ENCODE data around the gene TC2N.
"Not testable (repeated sequence)": the region's sequence is repeated elsewhere in the genome, so short reads cannot be mapped to it uniquely, and the experiment has no call there.

Gene TC2N

GRCh38 chr14:91814317-91814716 is 53.0 kb downstream of the TC2N start:
- Histone ChIP-seq H3K27ac (no peak overlapping the region), H3K4me1 (peaks cover 0 to 9% (median 0%) of the 10 kb centered on the region in 4 donors), H3K4me3 (no peak overlapping the region), H3K27me3 (no peaks in the 10 kb centered on the region), H3K36me3 (peaks cover 22 to 29% (median 25%) of the 10 kb centered on the region in 3 donors), H3K9me3 (no peaks in the 10 kb centered on the region)
- intact Hi-C loops (cut with DNase I; ENCODE audit: low total_unique reads) = no loop called here
- TF ChIP-seq CTCF (IDR thresholded peaks at IDR 0.05) = no peak
- DNase-seq = no peak

GRCh38 chr14:91810699-91811098 is 56.6 kb downstream of the TC2N start:
- Histone ChIP-seq H3K36me3 (peaks cover 54 to 61% (median 58%) of the 10 kb centered on the region in 3 donors), H3K27me3 (no peaks in the 10 kb centered on the region), H3K4me1 (peaks cover 0 to 9% (median 0%) of the 10 kb centered on the region in 4 donors), H3K27ac (no peak overlapping the region), H3K4me3 (no peak overlapping the region), H3K9me3 (peaks cover 0 to 16% (median 6%) of the 10 kb centered on the region in 3 donors)
- DNase-seq = no peak
- intact Hi-C loops (cut with DNase I; ENCODE audit: low total_unique reads) = no loop called here
- TF ChIP-seq CTCF (IDR thresholded peaks at IDR 0.05) = no peak

DNA sequence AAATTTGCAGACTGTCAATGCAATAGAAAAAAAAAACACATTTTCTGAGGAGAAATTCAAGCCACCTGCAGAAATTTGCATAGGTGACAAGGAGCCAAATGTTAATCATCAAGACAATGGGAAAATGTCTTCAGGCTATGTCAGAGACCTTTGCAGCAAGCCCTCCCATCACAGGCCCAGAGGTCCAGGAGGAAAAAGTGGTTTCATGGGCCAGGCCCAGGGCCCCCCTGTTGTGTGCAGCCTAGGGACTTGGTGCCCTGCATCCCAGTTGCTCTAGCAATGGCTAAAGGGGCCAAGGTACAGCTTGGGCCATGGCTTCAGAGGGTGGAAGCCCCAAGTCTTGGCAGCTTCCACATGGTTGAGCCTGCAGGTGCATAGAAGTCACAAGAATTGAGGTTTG is 60.6 kb downstream of the TC2N start:
- intact Hi-C loops (cut with DNase I; ENCODE audit: low total_unique reads) = no loop called here
- no peak for DNase-seq
- no peak overlapping the region for H3K27ac ChIP-seq
- H3K4me3 ChIP-seq = no peak overlapping the region
- no peaks in the 10 kb centered on the region for H3K4me1 ChIP-seq
- H3K9me3 ChIP-seq = peaks cover 0 to 21% (median 7%) of the 10 kb centered on the region in 3 donors
- H3K27me3 ChIP-seq = no peaks in the 10 kb centered on the region
- peaks cover 60 to 63% (median 62%) of the 10 kb centered on the region in 3 donors for H3K36me3 ChIP-seq
- no peak for TF ChIP-seq CTCF (IDR thresholded peaks at IDR 0.05)

DNA sequence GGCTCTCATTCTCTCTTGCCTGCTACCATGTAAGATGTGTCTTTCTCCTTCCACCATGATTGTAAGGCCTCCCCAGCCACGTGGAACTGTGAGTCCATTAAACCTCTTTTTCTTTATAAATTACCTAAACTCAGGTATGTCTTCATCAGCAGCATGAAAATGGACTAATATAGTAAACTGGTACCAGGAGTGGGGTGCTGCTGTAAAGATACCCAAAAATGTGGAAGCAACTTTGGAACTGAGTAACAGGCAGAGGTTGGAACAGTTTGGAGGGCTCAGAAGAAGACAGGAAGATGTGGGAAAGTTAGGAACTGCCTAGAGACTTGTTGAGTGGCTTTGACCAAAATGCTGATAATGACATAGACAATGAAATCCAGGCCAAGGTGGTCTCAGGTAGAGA is 61.2 kb downstream of the TC2N start:
- H3K4me1 ChIP-seq; intact Hi-C loops (cut with DNase I; ENCODE audit: low total_unique reads); H3K27ac ChIP-seq; H3K27me3 ChIP-seq; H3K4me3 ChIP-seq; DNase-seq: not testable (repeated sequence)
- H3K36me3 ChIP-seq = peaks cover 54 to 61% (median 60%) of the 10 kb centered on the region in 3 donors
- H3K9me3 ChIP-seq = peaks cover 0 to 21% (median 7%) of the 10 kb centered on the region in 3 donors

DNA sequence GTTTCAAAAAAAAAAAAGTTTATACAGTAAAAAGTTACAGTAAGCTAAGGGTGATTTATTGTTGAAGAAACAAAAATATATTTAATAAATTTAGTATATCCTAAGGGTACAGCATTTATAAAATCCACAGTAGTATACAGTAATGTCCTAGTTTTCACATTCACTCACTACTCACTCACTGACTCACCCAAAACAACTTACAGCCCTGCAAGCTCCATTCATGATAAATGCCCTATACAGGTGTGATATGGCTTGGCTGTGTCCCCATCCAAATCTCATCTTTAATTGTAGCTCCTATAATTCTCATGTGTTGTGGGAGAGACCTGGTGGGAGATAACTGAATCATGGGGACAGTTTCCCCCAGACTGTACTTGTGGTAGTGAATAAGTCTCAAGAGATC is 61.7 kb downstream of the TC2N start:
- Histone ChIP-seq H3K9me3 (peaks cover 0 to 21% (median 7%) of the 10 kb centered on the region in 3 donors), H3K27ac (no peak overlapping the region), H3K4me1 (no peaks in the 10 kb centered on the region), H3K36me3 (peaks cover 50 to 57% (median 57%) of the 10 kb centered on the region in 3 donors), H3K27me3 (no peaks in the 10 kb centered on the region), H3K4me3 (no peak overlapping the region)
- TF ChIP-seq CTCF (IDR thresholded peaks at IDR 0.05) = no peak
- intact Hi-C loops (cut with DNase I; ENCODE audit: low total_unique reads) = no loop called here
- DNase-seq = no peak

DNA sequence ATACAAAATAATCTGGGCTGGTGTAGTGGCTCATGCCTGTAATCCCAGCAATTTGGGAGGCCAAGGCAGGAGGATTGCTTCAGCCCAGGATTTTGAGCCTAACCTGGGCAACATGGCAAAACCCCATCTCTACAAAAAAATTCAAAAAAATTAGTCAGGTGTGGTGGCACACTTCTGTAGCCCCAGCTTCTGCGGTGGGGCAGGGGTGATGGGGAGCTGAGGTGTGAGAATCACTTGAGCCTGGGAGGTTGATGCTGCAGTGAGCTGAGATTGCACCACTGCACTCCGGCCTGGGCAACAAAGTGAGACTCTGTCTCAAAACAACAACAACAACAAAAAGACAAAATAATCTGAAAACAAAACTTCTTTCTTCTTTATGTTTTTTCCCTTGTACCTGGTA is 66.0 kb downstream of the TC2N start:
- peaks cover 0 to 12% (median 7%) of the 10 kb centered on the region in 3 donors for H3K9me3 ChIP-seq
- peaks cover 0 to 27% (median 1%) of the 10 kb centered on the region in 4 donors for H3K4me1 ChIP-seq
- no peak for TF ChIP-seq CTCF (IDR thresholded peaks at IDR 0.05)
- intact Hi-C loops (cut with DNase I; ENCODE audit: low total_unique reads) = no loop called here
- H3K27ac ChIP-seq = no peak overlapping the region
- DNase-seq = no peak
- H3K36me3 ChIP-seq = peaks cover 11 to 24% (median 21%) of the 10 kb centered on the region in 3 donors
- H3K4me3 ChIP-seq = no peak overlapping the region
- H3K27me3 ChIP-seq = no peaks in the 10 kb centered on the region
